ENCODE measurements around the gene PRKAR1B.

- TF ChIP-seq CTCF (conservative IDR thresholded peaks at IDR 0.05) (no peak), ZFX (IDR thresholded peaks at IDR 0.05) (no peak)
These were observed 213.4 kb downstream of the PRKAR1B start for GRCh38 chr7:513521-514166.

Measured in C4-2B (cell line).